ENCODE data around the gene GALNT12. TPM values are rescaled to one million over a fixed set of nuclear protein-coding genes. Genes with fewer than 3 reads are reported as not detected.

Gene GALNT12
- total RNA-seq, 1 donor, result 10.1 TPM

- H3K4me1 ChIP-seq (ENCODE audit: insufficient read depth, low read length), result no peaks in the 10 kb centered on the region
Measured at GRCh38 chr9:98778711-98779530, 28.5 kb upstream of the GALNT12 start.

GRCh38 chr9:98780059-98780749, 27.3 kb upstream of the GALNT12 start:
- Histone ChIP-seq H3K36me3 (ENCODE audit: insufficient read depth, low read length) (peaks cover 17% of the 10 kb centered on the region), H3K27ac (ENCODE audit: low read depth, low read length) (no peak overlapping the region), H3K27me3 (ENCODE audit: insufficient read depth, low read length) (no peaks in the 10 kb centered on the region), H3K9me3 (ENCODE audit: low read depth, low read length) (no peaks in the 10 kb centered on the region), H3K4me3 (ENCODE audit: insufficient read depth, low read length) (no peak overlapping the region), H2AFZ (ENCODE audit: low read length) (no peak overlapping the region), H3K4me1 (ENCODE audit: insufficient read depth, low read length) (no peaks in the 10 kb centered on the region), H3K4me2 (ENCODE audit: insufficient read depth, low read length) (no peak overlapping the region), H3K79me2 (ENCODE audit: insufficient read depth, low read length) (no peaks in the 10 kb centered on the region), H4K20me1 (ENCODE audit: insufficient read depth, low read length) (no peaks in the 10 kb centered on the region)
- no peak for DNase-seq (ENCODE audit: insufficient read length, low spot score, missing footprints)
- TF ChIP-seq CTCF (IDR thresholded peaks at IDR 0.05; ENCODE audit: extremely low read depth, low read depth, low read length), result no peak

More at GRCh38 chr9:98778711-98779530, 28.5 kb upstream of the GALNT12 start:
- H3K36me3 ChIP-seq (ENCODE audit: insufficient read depth, low read length), result peaks cover 18% of the 10 kb centered on the region
- H3K4me3 ChIP-seq (ENCODE audit: insufficient read depth, low read length), result no peak overlapping the region
- H4K20me1 ChIP-seq (ENCODE audit: insufficient read depth, low read length), result no peaks in the 10 kb centered on the region
- H3K27ac ChIP-seq (ENCODE audit: low read depth, low read length), result no peak overlapping the region
- no peaks in the 10 kb centered on the region for H3K27me3 ChIP-seq (ENCODE audit: insufficient read depth, low read length)
- H3K79me2 ChIP-seq (ENCODE audit: insufficient read depth, low read length), result no peaks in the 10 kb centered on the region
- TF ChIP-seq CTCF (IDR thresholded peaks at IDR 0.05; ENCODE audit: extremely low read depth, low read depth, low read length), result no peak
- no peak overlapping the region for H2AFZ ChIP-seq (ENCODE audit: low read length)
- DNase-seq (ENCODE audit: insufficient read length, low spot score, missing footprints), result no peak
- no peaks in the 10 kb centered on the region for H3K9me3 ChIP-seq (ENCODE audit: low read depth, low read length)
- H3K4me2 ChIP-seq (ENCODE audit: insufficient read depth, low read length), result no peak overlapping the region

- no peak for TF ChIP-seq CTCF (IDR thresholded peaks at IDR 0.05; ENCODE audit: extremely low read depth, low read depth, low read length)
- H3K27me3 ChIP-seq (ENCODE audit: insufficient read depth, low read length), result no peaks in the 10 kb centered on the region
- DNase-seq (ENCODE audit: insufficient read length, low spot score, missing footprints), result no peak
- H3K36me3 ChIP-seq (ENCODE audit: insufficient read depth, low read length), result peaks cover 17% of the 10 kb centered on the region
- no peaks in the 10 kb centered on the region for H3K79me2 ChIP-seq (ENCODE audit: insufficient read depth, low read length)
- H3K27ac ChIP-seq (ENCODE audit: low read depth, low read length), result no peak overlapping the region
- no peak overlapping the region for H2AFZ ChIP-seq (ENCODE audit: low read length)
- peaks cover 7% of the 10 kb centered on the region for H4K20me1 ChIP-seq (ENCODE audit: insufficient read depth, low read length)
- no peaks in the 10 kb centered on the region for H3K4me1 ChIP-seq (ENCODE audit: insufficient read depth, low read length)
- H3K9me3 ChIP-seq (ENCODE audit: low read depth, low read length), result no peaks in the 10 kb centered on the region
- H3K4me3 ChIP-seq (ENCODE audit: insufficient read depth, low read length), result no peak overlapping the region
- H3K4me2 ChIP-seq (ENCODE audit: insufficient read depth, low read length), result no peak overlapping the region
Measured at GRCh38 chr9:98781588-98782383, 25.7 kb upstream of the GALNT12 start.

All from osteoblast (primary cell).